Breast epithelium (tissue), 4 donors: ENCODE data around the gene ADIPOR2. TPM values are rescaled to one million over a fixed set of nuclear protein-coding genes. Genes with fewer than 3 reads are reported as not detected.

ENCODE experiments used
- DNase-seq, 2 donors: peaks; one replicate each; pipeline ENCODE4 v3.0.0-alpha.2; 2019; ENCODE audit warnings: low spot score in 2 of 2
- H3K27ac ChIP-seq, 2 donors: fragments of 200-600 bp; sonication (generic) in 1 of 2; one replicate each; pipeline ENCODE4 v1.5.1; 2016 to 2019; ENCODE audit warnings: mild to moderate bottlenecking in 1 of 2
- H3K27me3 ChIP-seq, 2 donors: fragments of 200-600 bp; sonication (generic) in 1 of 2; one replicate each; pipeline versions ENCODE4 v1.5.1 to v1.6.0; 2017 to 2019; ENCODE audit warnings: control low read depth in 1 of 2, mild to moderate bottlenecking in 1 of 2
- H3K36me3 ChIP-seq: fragments of 200-600 bp; one replicate; pipeline ENCODE4 v1.5.1; 2019
- H3K4me1 ChIP-seq, 2 donors: fragments of 200-600 bp; sonication (generic); one replicate each; pipeline ENCODE4 v1.5.1; 2016 to 2019; ENCODE audit warnings: control low read depth in 1 of 2
- H3K4me3 ChIP-seq, 3 donors: fragments of 200-600 bp; sonication (generic); 1 replicate in 2 of 3; 2 replicates in 1 of 3; pipeline ENCODE4 v1.5.1; 2016 to 2019; ENCODE audit warnings: mild to moderate bottlenecking in 3 of 3, moderate library complexity in 2 of 3
- H3K9me3 ChIP-seq, 2 donors: fragments of 200-600 bp; sonication (generic) in 1 of 2; one replicate each; pipeline ENCODE4 v1.5.1; 2016 to 2019; ENCODE audit warnings: control low read depth in 1 of 2
- CTCF ChIP-seq, 3 donors: fragments of 450-650 bp; IDR thresholded peaks; one replicate each; pipeline ENCODE4 v1.5.1; 2016 to 2017; ENCODE audit warnings: antibody characterized with exemption in 3 of 3, mild to moderate bottlenecking in 3 of 3, moderate library complexity in 3 of 3
- POLR2A ChIP-seq: fragments of 450-650 bp; IDR thresholded peaks from one replicate; pipeline ENCODE4 v1.6.1; 2016; ENCODE audit warnings: antibody characterized with exemption, mild to moderate bottlenecking, moderate library complexity
- POLR2AphosphoS5 ChIP-seq, 3 donors: sonication (generic); formaldehyde crosslinking; IDR thresholded peaks; one replicate each; pipeline ENCODE4 v1.6.1; 2017; ENCODE audit warnings: antibody characterized with exemption in 3 of 3
- intact Hi-C: fragments of 100-400 bp; cut with DNase I; formaldehyde crosslinking; loops from one replicate; pipeline ENCODE4 v1.15.1; 2023; ENCODE audit warnings: low total_unique reads
- total RNA-seq, 3 donors: library from RNA; depleted of rRNA; stranded (reverse); fragments of >200 nt; gene quantifications; one replicate each; pipeline ENCODE4 v1.1.0, GENCODE V29; 2016

The ADIPOR2 gene
- total RNA-seq, 3 donors from 2014 or later = 44.3 to 58.2 (median 48.8) TPM

DNA sequence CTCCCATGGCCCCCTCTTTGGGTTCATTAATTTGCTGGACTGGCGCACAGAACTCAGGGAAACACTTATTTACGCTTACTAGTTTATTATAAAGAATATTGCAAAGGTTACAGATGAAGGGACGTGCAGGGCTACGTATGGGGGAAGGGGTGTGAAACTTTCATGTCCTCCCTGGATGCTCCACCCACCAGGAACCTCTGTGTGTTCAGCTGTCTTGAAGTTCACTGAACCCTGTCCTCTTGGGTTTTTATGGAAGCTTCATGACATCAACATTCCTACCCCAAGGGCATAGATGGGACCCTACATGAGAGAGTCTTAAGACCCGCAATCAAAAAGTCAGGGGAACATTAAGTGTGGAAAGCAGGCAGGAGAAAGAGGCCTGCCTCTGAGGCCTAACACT, 58.1 kb downstream of the ADIPOR2 start:
- TF ChIP-seq POLR2A (no peak), POLR2AphosphoS5 (IDR thresholded peaks at IDR 0.05) (no peak), CTCF (IDR thresholded peaks at IDR 0.05) (no peak)
- no peaks in the 10 kb centered on the region for H3K36me3 ChIP-seq
- H3K9me3 ChIP-seq = peaks cover 0 to 6% of the 10 kb centered on the region in 2 donors
- intact Hi-C loops = no loop called here
- H3K4me3 ChIP-seq = no peak overlapping the region
- H3K27me3 ChIP-seq = no peaks in the 10 kb centered on the region
- no peak for DNase-seq
- H3K4me1 ChIP-seq = no peaks in the 10 kb centered on the region
- no peak overlapping the region for H3K27ac ChIP-seq

- no peaks in the 10 kb centered on the region for H3K36me3 ChIP-seq
- H3K4me3 ChIP-seq = no peak overlapping the region
- no peak for DNase-seq
- intact Hi-C loops = no loop called here
- TF ChIP-seq CTCF (IDR thresholded peaks at IDR 0.05) (no peak), POLR2AphosphoS5 (IDR thresholded peaks at IDR 0.05) (no peak), POLR2A (no peak)
- no peaks in the 10 kb centered on the region for H3K27me3 ChIP-seq
- H3K9me3 ChIP-seq = peaks cover 0 to 6% of the 10 kb centered on the region in 2 donors
- H3K27ac ChIP-seq = no peak overlapping the region
- H3K4me1 ChIP-seq = no peaks in the 10 kb centered on the region
These were observed 59.4 kb downstream of the ADIPOR2 start for GRCh38 chr12:1750300-1750699.

DNA sequence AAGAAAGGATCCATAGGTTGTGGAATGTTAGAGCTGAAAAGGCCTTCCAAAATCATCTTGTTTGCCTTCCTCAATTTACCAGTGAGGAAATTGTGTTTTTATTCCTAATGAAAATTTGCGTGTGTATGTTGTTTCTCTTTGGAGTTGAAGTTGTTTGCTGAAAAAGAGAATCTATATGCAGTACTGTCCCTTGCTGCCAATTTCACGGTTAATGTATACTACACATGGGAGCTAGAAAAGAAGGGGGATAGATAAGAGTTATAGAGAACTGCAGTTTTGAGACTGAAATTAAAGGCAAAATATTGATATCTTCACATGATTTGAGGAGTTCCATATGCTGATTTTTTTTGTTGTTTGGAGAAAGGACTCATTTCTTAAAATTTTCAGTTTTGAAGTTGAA, 67.5 kb downstream of the ADIPOR2 start:
- Histone ChIP-seq H3K27me3 (no peaks in the 10 kb centered on the region), H3K36me3 (no peaks in the 10 kb centered on the region), H3K4me3 (no peak overlapping the region), H3K9me3 (no peaks in the 10 kb centered on the region), H3K27ac (peak overlapping the region in 1 of 2 donors; percentile 59), H3K4me1 (no peaks in the 10 kb centered on the region)
- TF ChIP-seq CTCF (IDR thresholded peaks at IDR 0.05) = no peak
- no peak for TF ChIP-seq POLR2AphosphoS5 (IDR thresholded peaks at IDR 0.05)
- TF ChIP-seq POLR2A = no peak
- intact Hi-C loops = no loop called here
- no peak for DNase-seq

GRCh38 chr12:1758887-1759286, 68.0 kb downstream of the ADIPOR2 start:
- intact Hi-C loops = no loop called here
- no peak overlapping the region for H3K4me3 ChIP-seq
- no peaks in the 10 kb centered on the region for H3K4me1 ChIP-seq
- TF ChIP-seq CTCF (IDR thresholded peaks at IDR 0.05) = no peak
- TF ChIP-seq POLR2A = no peak
- no peak for TF ChIP-seq POLR2AphosphoS5 (IDR thresholded peaks at IDR 0.05)
- H3K27me3 ChIP-seq = no peaks in the 10 kb centered on the region
- DNase-seq = no peak
- no peaks in the 10 kb centered on the region for H3K9me3 ChIP-seq
- H3K27ac ChIP-seq = peak overlapping the region; percentile 13 to 59
- H3K36me3 ChIP-seq = no peaks in the 10 kb centered on the region

DNA sequence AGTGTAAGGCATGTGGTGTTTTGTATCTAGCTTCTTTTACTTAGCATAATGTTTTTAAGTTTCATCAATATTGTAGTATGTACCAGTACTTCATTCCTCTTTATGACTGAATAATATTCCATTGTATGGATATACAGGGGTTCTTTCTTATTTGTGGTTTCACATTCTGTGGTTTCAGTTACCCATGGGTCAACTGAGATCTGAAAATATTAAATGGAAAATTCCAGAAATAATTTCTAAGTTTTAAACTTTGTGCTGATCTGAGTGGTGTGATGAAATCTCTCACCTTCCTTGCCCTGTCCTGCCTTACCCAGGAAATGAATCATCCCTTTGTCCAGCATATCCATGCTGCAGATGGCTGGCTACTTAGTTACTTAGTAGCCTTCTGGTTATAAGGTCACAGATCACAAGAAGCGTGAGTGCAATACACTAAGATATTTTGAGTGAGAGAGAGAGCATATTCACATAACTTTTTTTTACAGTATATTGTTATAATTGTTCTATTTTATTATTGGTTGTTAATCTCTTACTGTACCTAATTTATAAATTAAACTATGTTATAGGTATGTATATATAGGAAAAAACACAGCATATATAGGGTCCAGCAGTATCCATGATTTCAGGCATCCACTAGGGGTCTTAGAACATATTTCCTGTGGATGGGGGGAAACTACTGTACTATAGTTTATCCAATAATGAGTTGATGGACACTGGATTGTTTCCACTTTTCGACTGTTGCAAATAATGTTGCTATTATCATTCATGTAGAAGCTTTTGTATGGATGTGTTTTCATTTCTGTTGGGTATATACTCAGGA, 69.9 kb downstream of the ADIPOR2 start:
- Histone ChIP-seq H3K4me1 (no peaks in the 10 kb centered on the region), H3K4me3 (no peak overlapping the region), H3K27ac (no peak overlapping the region), H3K36me3 (no peaks in the 10 kb centered on the region), H3K27me3 (no peaks in the 10 kb centered on the region), H3K9me3 (no peaks in the 10 kb centered on the region)
- intact Hi-C loops = no loop called here
- TF ChIP-seq POLR2AphosphoS5 (IDR thresholded peaks at IDR 0.05) = no peak
- no peak for TF ChIP-seq CTCF (IDR thresholded peaks at IDR 0.05)
- TF ChIP-seq POLR2A = no peak
- no peak for DNase-seq
